EL (cell line): ENCODE results near the gene PLOD1.
"Not testable (repeated sequence)": the region's sequence is repeated elsewhere in the genome, so short reads cannot be mapped to it uniquely, and the experiment has no call there.

ENCODE experiments used
- DNase-seq: peaks from one replicate; pipeline ENCODE4 v3.0.0-alpha.2; 2016

The PLOD1 gene

DNA sequence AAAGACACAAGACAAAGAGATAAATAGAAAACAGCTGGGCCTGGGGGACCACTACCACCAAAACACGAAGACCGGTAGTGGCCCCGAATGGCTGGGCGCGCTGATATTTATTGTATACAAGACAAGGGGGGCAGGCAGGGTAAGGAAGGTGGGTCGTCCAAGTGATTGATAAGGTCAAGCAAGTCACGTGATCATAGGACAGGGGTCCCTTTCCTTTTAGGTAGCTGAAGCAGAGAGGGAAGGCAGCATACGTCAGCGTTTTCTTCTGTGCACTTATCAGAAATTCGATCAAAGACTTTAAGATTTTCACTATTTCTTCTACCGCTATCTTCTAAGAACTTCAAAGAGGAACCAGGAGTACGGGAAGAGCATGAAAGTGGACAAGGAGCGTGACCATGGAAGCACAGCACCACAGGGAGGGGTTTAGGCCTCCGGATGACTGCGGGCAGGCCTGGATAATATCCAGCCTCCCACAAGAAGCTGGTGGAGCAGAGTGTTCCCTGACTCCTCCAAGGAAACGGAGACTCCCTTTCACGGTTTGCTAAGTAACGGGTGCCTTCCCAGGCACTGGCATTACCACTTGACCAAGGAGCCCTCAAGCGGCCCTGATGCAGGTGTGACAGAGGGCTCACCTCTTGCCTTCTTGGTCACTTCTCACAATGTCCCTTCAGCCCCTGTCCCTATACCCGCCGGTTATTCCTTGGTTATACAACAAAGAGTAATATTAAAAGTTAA lies 21.9 kb upstream of the PLOD1 start:
- not testable (repeated sequence) for DNase-seq

- no peak for DNase-seq
Measured at GRCh38 chr1:11913291-11913690, 21.2 kb upstream of the PLOD1 start.

DNA sequence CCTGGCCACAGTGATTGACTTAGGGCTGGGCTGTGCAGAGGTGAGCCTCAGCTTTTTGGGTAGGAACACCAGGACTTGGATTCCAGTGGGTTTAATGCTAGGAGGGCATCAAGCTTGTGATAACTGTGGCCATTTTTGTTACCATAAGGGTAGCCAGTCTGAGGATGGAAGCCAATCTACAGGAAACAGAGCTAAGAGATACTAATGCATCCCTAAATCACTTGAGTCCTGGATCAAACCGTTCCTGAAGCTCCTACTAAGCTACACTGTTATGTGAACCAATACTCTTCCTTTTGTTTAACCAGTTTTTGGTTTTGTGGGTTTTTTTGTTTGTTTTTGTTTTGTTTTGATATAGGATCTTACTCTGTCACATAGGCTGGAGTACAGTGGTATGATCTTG lies 20.5 kb upstream of the PLOD1 start:
- DNase-seq: no peak

- peak; percentile 82 for DNase-seq
Measured at GRCh38 chr1:11918799-11919519, 15.6 kb upstream of the PLOD1 start.

GRCh38 chr1:11919621-11920020 lies 14.9 kb upstream of the PLOD1 start:
- no peak for DNase-seq

- DNase-seq: no peak
Measured at GRCh38 chr1:11920239-11920903, 14.1 kb upstream of the PLOD1 start.

DNA sequence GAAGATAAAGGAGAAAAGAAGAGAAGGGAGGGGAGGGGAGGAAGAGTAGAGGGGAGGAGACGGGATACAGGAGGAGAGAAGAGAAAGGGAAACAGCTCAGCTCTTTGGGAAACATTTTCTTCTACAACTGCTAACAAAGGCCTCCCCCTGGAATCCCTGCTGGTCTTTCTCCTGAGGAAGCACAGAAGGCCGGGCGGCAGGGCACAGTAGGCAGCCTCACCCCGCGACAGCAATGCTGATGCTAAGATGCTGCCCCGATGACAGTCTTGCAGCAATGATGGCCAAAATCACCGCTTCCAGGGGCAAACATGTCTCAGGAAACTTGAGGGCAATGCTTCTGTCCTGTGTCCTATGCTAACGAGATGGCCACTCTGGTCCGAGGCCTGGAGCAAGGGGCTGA lies 13.5 kb upstream of the PLOD1 start:
- DNase-seq: no peak

GRCh38 chr1:11923069-11923826 lies 11.3 kb upstream of the PLOD1 start:
- DNase-seq: no peak

GRCh38 chr1:11923827-11924113 lies 10.7 kb upstream of the PLOD1 start:
- DNase-seq: no peak

DNA sequence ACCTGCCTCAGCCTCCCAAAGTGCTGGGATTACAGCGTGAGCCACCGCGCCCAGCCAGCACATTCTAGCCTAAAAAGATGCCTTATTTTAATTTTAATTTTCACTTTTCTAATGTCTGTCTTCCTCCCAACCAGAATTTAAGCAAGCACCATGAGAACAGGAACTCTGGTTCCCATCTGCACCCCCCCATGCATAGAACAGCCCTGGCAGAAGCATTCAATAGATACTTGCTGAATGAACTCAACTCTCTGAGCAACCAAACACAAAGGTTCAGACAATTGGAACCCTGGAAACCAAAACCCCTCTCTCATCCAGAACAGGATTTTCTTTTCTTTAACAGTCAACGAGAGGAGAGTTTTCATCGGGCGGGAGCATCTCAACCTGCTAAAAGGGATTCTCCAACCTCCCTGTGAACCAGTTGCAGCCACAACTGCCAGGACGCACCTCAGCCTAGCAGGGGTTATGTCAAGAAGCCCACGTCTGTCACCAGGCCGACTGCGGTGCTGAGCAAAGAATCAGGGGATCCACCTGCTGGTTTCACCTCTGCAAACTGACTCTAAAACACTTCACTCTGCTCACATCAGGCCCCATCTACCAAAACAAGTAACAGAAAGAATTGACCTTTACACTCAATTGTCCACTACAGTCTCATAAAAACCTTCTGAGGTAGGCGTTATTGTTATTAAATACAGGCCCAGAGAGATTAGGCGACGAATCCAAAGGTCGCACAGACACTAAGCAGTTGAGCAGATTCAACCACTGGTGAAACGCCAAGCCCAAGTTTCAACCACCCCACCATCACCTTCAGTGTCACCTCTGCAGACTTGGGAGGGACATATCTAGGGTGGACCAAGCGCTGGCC lies 10.0 kb upstream of the PLOD1 start:
- no peak for DNase-seq

GRCh38 chr1:11925196-11925937 lies 9.2 kb upstream of the PLOD1 start:
- DNase-seq: not testable (repeated sequence)

DNA sequence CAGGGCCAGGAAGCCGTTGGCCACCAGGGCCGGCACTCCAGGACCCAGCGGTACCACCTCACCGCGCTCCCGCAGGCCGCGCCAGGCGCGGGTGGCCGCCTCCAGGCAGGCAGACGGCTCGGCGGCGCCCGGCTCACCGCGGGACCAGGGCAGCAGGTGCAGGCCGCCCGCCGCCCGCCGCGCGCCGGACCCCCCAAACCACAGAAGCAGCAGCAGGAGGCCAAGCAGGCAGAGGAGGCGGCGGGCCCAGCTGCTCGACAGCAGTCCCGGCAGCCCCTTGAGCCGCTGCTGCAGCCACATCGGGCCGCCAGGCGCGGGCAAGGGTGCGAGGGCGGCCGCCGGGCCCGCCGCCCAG lies 8.6 kb upstream of the PLOD1 start:
- DNase-seq: no peak

GRCh38 chr1:11927866-11928592 lies 6.5 kb upstream of the PLOD1 start:
- DNase-seq: no peak

DNA sequence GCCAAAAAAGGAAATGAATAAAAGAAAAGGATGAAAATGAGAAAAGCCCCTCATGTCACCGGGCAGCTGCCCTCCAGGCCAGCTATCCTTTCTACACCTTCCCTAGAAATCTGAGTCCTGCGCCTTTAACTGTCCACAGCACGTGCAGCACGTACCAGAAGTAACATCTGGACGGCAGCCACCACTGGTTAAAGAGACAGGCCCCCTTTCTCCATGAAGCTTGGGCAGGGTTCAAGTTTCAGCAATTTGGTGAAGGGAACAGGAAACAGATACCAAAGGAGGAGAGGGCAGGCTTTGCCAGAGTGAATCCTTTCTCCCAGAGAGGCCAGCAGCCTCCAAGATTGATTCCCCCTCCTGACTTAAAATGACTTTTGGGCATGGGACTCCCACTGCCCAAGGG lies 4.7 kb upstream of the PLOD1 start:
- peak; percentile 89 for DNase-seq

DNA sequence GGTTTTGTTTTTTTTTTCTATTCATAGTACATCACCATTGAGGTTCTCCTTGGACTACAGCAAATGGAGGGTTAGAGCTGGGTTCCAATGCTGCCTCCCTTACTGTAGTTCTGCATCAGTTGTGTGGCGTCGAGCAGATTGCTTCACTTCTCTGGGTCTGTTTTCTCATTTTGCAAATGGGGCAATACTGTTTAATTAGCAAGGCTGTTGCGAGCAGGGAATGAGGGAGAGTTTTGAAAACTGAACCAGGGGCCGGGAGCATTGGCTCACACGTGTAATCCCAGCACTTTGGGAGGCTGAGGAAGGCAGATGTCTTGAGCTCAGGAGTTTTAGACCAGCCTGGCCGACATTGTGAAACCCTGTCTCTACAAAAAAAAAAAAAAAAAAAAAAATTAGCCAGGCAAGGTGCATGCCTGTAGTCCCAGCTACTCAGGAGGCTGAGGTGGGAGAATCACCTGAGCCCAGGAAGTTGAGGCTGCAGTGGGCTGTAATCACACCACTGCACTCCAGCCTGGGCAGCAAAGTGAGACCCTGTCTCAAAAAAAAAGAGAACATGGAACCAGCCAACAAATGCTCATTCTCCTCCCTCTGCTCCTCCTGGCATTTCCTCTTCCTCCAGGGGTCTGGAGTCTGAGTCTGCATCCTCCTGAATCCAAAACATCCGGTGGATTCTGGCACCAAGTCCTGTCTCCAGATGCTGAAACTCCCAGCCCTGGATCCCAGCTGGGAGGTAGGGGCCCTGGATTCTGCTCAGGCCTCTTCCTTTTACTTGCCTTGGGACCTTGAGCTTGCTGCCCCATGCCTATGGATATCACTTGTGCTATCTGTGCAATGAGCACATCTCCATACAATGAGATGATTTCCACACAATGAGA lies 3.7 kb upstream of the PLOD1 start:
- peak; percentile 74 for DNase-seq

GRCh38 chr1:11931845-11932244 lies 2.7 kb upstream of the PLOD1 start:
- no peak for DNase-seq

DNA sequence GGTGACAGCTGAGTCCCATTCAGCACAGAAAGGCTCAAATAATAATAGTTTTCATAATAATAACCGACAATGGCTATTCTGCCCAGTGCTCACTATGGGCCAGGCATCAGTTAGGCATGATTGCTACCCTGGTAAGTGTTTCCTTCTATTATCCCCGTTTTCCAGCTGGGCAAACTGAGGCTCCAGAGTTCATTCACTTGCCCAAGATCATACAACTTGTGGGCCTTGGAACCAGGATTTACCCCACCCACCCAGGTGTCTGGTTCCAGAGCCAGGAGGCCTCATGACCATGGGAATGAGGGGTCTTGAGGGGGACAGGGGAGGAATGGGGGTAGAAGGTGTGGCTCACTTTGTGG lies 518 bp downstream of the PLOD1 start:
- no peak for DNase-seq

DNA sequence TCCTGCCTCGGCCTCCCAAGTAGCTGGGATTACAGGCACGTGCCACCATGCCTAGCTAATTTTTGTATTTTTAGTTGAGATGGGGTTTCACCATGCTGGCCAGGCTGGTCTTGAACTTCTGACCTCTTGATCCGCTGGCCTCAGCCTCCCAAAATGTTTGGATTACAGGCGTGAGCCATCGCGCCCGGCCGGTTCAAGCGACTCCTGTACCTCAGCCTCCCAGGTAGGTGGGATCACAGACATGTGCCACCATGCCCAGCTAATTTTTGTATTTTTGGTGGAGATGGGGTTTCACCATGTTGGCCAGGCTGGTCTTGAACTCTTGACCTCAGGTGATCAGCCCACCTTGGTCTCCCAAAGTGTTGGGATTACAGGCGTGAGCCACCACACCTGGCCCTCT lies 1.2 kb downstream of the PLOD1 start:
- DNase-seq: not testable (repeated sequence)

DNA sequence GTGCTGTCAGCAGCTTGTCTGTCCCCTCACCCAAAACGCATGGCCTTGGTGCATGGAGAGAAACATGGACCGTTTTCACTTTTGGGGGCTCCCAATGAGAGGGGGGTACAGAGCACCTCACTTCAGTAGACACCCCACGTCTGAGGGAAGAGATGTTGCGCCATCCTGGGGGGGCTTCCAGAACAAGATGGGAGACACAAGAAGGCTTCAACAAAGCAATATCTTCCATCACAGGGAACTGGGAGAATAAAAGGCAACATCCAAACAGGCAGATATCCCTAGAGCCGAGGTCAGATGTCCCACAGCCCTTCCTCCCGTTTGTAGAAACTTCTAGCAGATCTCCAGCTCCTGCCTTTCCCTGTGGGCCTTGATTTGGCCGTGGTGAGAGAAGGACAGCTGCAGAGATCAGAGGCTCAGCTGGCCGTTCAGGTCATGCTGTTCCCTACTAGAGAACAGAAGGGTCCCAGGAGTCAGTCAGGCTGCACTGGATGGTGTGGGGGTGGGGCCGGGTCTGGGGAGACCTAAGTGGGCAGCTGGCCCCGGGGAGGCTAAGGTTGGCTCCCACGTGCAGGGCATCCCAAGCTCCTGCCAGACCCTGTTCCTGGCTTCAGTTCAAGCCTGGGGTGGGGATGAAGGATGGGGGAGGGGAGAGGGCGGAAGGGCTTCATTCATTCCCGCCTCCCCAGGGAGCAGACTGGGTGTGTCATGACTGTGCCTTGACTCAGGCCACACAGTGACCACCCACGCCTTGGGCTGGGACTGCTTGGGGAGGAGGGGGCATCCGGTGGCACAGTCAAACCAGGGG lies 4.4 kb downstream of the PLOD1 start:
- DNase-seq: peak; percentile 55
